Neuronal stem cell (in vitro differentiated cells): ENCODE data around the gene C6orf89.

Experiments
- DNase-seq: peaks from one replicate; pipeline ENCODE4 v3.0.0-alpha.2; 2013; ENCODE audit warnings: low spot score
- H2AFZ ChIP-seq: one replicate; pipeline ENCODE4 v1.6.1; 2013; ENCODE audit warnings: mild to moderate bottlenecking, low read length, inconsistent platforms
- H2AK5ac ChIP-seq: 2 replicates; pipeline ENCODE4 v1.6.1; 2013; ENCODE audit warnings: low read depth, mild to moderate bottlenecking, inconsistent platforms, low read length, moderate library complexity, mixed read lengths
- H2BK120ac ChIP-seq: 2 replicates; pipeline ENCODE4 v1.6.1; 2013; ENCODE audit warnings: low read depth, mild to moderate bottlenecking, inconsistent platforms, low read length, moderate library complexity, mixed read lengths
- H2BK12ac ChIP-seq: one replicate; pipeline ENCODE4 v1.6.1; 2013; ENCODE audit warnings: low read length, inconsistent platforms
- H2BK15ac ChIP-seq: 2 replicates; pipeline ENCODE4 v1.6.1; 2013; ENCODE audit warnings: mild to moderate bottlenecking, low read length, inconsistent platforms, mixed read lengths
- H2BK5ac ChIP-seq: one replicate; pipeline ENCODE4 v1.6.1; 2013; ENCODE audit warnings: inconsistent platforms, mild to moderate bottlenecking, low read length, moderate library complexity
- H3K14ac ChIP-seq: one replicate; pipeline ENCODE4 v1.6.1; 2013; ENCODE audit warnings: low read length, inconsistent platforms
- H3K18ac ChIP-seq: 2 replicates; pipeline ENCODE4 v1.6.1; 2013; ENCODE audit warnings: low read length, inconsistent platforms
- H3K23ac ChIP-seq: 2 replicates; pipeline ENCODE4 v1.6.1; 2013; ENCODE audit warnings: low read depth, mild to moderate bottlenecking, mixed read lengths, low read length, inconsistent platforms; ENCODE audit not compliant: poor library complexity
- H3K27ac ChIP-seq: replicated peaks from 3 replicates; pipeline ENCODE4 v1.5.1; 2013; ENCODE audit warnings: low read length, inconsistent platforms
- H3K27me3 ChIP-seq, 3 experiments: 2 replicates each; pipeline ENCODE4 v1.6.1; 2013; ENCODE audit warnings: low read length in 3 of 3, mild to moderate bottlenecking in 2 of 3, inconsistent platforms in 1 of 3, low read depth in 1 of 3, mixed read lengths in 1 of 3, moderate library complexity in 1 of 3; ENCODE audit not compliant: control insufficient read depth in 3 of 3, insufficient read depth in 3 of 3
- H3K36me3 ChIP-seq, 2 donors: replicated peaks in 1 of 2; 2 replicates each; pipeline ENCODE4 v1.6.1; 2013; ENCODE audit warnings: low read length in 2 of 2; ENCODE audit not compliant: control insufficient read depth in 2 of 2, insufficient read depth in 2 of 2
- H3K4ac ChIP-seq: 2 replicates; pipeline ENCODE4 v1.6.1; 2013; ENCODE audit warnings: inconsistent platforms, mild to moderate bottlenecking, low read length, moderate library complexity
- H3K4me1 ChIP-seq, 2 donors: 1 replicate in 1 of 2; 2 replicates in 1 of 2; pipeline ENCODE4 v1.6.1; 2013; ENCODE audit warnings: low read length in 2 of 2, low read depth in 1 of 2; ENCODE audit not compliant: control insufficient read depth in 2 of 2, insufficient read depth in 1 of 2
- H3K4me2 ChIP-seq: one replicate; pipeline ENCODE4 v1.6.1; 2013; ENCODE audit warnings: mild to moderate bottlenecking, low read length, inconsistent platforms; ENCODE audit not compliant: insufficient read depth, poor library complexity, severe bottlenecking
- H3K4me3 ChIP-seq, 2 donors: 2 replicates each; pipeline ENCODE4 v1.5.1; 2013; ENCODE audit warnings: low read length in 2 of 2, mild to moderate bottlenecking in 2 of 2, inconsistent platforms in 1 of 2, moderate library complexity in 1 of 2
- H3K79me1 ChIP-seq: one replicate; pipeline ENCODE4 v1.6.1; 2013; ENCODE audit warnings: low read depth, mild to moderate bottlenecking, inconsistent platforms, low read length, moderate library complexity
- H3K9ac ChIP-seq: one replicate; pipeline ENCODE4 v1.6.1; 2013; ENCODE audit warnings: mild to moderate bottlenecking, low read depth, low read length, inconsistent platforms; ENCODE audit not compliant: poor library complexity
- H3K9me3 ChIP-seq, 2 donors: replicated peaks in 1 of 2; 2 replicates each; pipeline versions ENCODE3 to v1.6.1; 2013; ENCODE audit warnings: low read length in 2 of 2, mild to moderate bottlenecking in 2 of 2, inconsistent platforms in 1 of 2, low read depth in 1 of 2, mixed read lengths in 1 of 2, moderate library complexity in 1 of 2; ENCODE audit not compliant: control insufficient read depth in 2 of 2, insufficient read depth in 1 of 2
- H4K8ac ChIP-seq: one replicate; pipeline ENCODE4 v1.6.1; 2013; ENCODE audit warnings: low read depth, mild to moderate bottlenecking, inconsistent platforms, low read length, moderate library complexity
- H4K91ac ChIP-seq: one replicate; pipeline ENCODE4 v1.6.1; 2013; ENCODE audit warnings: low read length, low read depth, mild to moderate bottlenecking, inconsistent platforms; ENCODE audit not compliant: poor library complexity
- WGBS, 2 donors: extraction: QIAGEN DNeasy Blood & Tissue Kit; methylation state at CpG; one replicate each; pipeline ENCODE4 v1.1.7; 2013; ENCODE audit warnings: missing lambda C conversion rate in 2 of 2, mixed read lengths in 1 of 2; ENCODE audit not compliant: insufficient read length in 2 of 2, insufficient replicate concordance in 1 of 2; ENCODE audit errors: extremely low coverage in 2 of 2; 5-methylcytosine and 5-hydroxymethylcytosine counted together

C6orf89 gene

DNA sequence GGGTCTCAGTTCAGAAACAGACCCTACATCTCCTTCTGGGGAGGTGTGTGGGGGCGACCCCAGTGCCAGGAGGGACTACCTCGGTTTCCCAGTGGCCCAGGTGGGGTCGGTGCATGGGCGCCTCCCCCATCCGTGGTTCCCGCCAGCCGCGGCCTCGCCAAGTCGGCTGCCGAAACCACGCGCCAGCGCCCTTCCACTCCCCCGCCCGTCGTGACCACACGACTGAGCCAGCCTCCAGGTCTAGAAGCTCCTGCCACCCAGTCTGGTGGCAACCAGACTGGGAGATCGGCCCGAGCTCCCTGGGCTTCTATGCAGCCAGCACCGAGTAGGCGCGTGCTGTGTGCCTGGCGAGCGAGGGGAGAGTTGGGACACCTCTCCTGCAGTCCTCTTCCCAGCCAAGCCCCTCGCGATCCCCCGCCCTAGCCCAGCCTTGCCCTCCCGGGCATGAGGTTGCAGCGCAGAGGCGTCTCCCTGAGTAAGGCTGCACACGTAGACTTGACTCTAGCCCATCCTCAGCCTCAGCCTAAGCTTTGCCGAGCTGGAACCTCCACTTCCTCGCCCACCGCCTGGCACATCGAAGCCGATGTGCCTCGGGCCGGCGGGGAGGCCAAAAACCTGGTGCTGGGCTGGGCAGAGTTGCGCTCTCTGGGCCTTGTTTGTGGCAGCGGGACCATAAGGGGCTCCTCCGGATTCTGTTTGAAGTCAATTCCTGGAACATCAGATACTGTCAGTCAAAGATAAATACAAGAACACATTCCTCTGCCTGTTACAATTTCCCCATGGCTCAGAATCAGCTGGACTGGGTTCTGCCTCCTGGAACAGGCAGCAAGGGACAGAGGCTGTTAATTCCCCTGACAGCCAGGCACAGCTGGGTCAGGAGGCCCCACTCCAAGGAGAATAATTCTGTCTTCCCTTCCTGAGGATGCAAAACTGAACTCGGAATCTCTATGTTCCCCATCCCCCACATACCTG, 45.0 kb upstream of the C6orf89 start:
- no peaks in the 10 kb centered on the region for H3K36me3 ChIP-seq
- H2BK15ac ChIP-seq = peak overlapping the region; percentile 89
- H3K4me1 ChIP-seq = peaks cover 10 to 17% of the 10 kb centered on the region in 2 donors
- peak overlapping the region; percentile 89 for H2AFZ ChIP-seq
- no peak overlapping the region for H2BK12ac ChIP-seq
- H3K4me2 ChIP-seq = peak overlapping the region; percentile 94
- no peak overlapping the region for H3K4ac ChIP-seq
- H3K9ac ChIP-seq = peak overlapping the region; percentile 82
- peak overlapping the region; percentile 42 to 75 for H3K4me3 ChIP-seq
- peak overlapping the region; percentile 86 for H3K14ac ChIP-seq
- H3K9me3 ChIP-seq = no peaks in the 10 kb centered on the region
- H2AK5ac ChIP-seq = no peak overlapping the region
- peak overlapping the region; percentile 76 for H3K23ac ChIP-seq
- peak overlapping the region; percentile 55 for H3K18ac ChIP-seq
- no peaks in the 10 kb centered on the region for H3K79me1 ChIP-seq
- WGBS, 2 donors = no CpG with 5 or more reads among the region's 44 CpGs
- DNase-seq = no peak
- no peak overlapping the region for H2BK120ac ChIP-seq
- H3K27me3 ChIP-seq = peaks cover 19 to 51% (median 47%) of the 10 kb centered on the region in 3 experiments
- no peak overlapping the region for H2BK5ac ChIP-seq
- H3K27ac ChIP-seq = no peak overlapping the region
- H4K91ac ChIP-seq = no peak overlapping the region
- H4K8ac ChIP-seq = no peak overlapping the region

DNA sequence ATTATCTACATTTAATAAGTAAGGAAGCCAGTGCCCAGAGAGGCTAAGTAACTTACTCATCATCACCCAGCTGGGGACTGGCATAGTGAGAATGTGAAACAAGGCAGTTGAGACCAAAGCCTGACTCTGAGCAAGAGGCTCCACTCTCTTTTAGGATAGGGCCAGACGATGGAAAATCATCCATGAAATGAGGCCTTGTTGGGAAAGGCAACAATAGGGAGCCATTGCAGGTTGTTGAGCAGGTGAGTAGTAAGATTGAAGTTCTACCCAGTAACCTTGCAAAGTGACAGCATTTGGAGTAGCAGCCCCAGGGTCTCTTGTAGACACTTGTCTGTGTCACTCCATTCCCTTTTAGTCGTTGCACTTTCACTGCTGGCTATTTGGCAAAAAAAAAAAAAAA, 44.0 kb upstream of the C6orf89 start:
- no peak overlapping the region for H4K8ac ChIP-seq
- no peak overlapping the region for H3K4me3 ChIP-seq
- no peak for DNase-seq
- H3K4ac ChIP-seq = no peak overlapping the region
- H2BK12ac ChIP-seq = no peak overlapping the region
- no peak overlapping the region for H3K4me2 ChIP-seq
- H4K91ac ChIP-seq = no peak overlapping the region
- no CpG with 5 or more reads among the region's 2 CpGs for WGBS, 2 donors
- H3K14ac ChIP-seq = no peak overlapping the region
- peaks cover 10 to 17% of the 10 kb centered on the region in 2 donors for H3K4me1 ChIP-seq
- H3K27me3 ChIP-seq = peaks cover 19 to 44% (median 37%) of the 10 kb centered on the region in 3 experiments
- H2BK15ac ChIP-seq = no peak overlapping the region
- H3K23ac ChIP-seq = no peak overlapping the region
- H2BK120ac ChIP-seq = no peak overlapping the region
- H3K9me3 ChIP-seq = no peaks in the 10 kb centered on the region
- H3K36me3 ChIP-seq = no peaks in the 10 kb centered on the region
- H3K18ac ChIP-seq = no peak overlapping the region
- H3K9ac ChIP-seq = no peak overlapping the region
- H2AFZ ChIP-seq = no peak overlapping the region
- H2BK5ac ChIP-seq = no peak overlapping the region
- no peak overlapping the region for H2AK5ac ChIP-seq
- no peak overlapping the region for H3K27ac ChIP-seq
- no peaks in the 10 kb centered on the region for H3K79me1 ChIP-seq

DNA sequence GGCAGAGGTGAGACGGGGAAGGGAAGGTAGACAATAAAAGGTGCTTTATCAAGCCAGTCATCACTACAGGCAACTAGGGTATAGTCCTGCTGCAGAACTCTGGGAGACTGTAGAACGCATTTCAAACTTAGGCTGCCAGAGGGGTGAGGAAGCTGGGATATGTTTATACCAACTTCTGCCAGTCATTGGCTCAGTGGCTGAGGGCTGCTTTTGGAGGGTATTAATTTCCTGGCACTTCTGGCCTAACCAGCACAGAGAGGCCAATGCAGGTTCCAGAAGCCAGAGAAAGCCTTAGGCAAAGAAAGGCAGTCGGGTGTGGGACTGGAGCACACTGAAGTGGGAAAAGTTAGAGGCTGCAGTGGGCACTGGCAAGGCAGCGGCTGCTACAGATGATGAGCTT, 42.6 kb upstream of the C6orf89 start:
- H3K4ac ChIP-seq = no peak overlapping the region
- WGBS, 2 donors = no CpG with 5 or more reads among the region's 4 CpGs
- H3K9me3 ChIP-seq = no peaks in the 10 kb centered on the region
- no peak overlapping the region for H2BK120ac ChIP-seq
- H3K27ac ChIP-seq = no peak overlapping the region
- peak overlapping the region; percentile 3 for H3K23ac ChIP-seq
- H4K8ac ChIP-seq = no peak overlapping the region
- no peak overlapping the region for H2BK5ac ChIP-seq
- H3K27me3 ChIP-seq = peaks cover 16 to 31% (median 22%) of the 10 kb centered on the region in 3 experiments
- H2AK5ac ChIP-seq = peak overlapping the region; percentile 66
- no peak overlapping the region for H3K9ac ChIP-seq
- no peak overlapping the region for H3K4me2 ChIP-seq
- H2AFZ ChIP-seq = no peak overlapping the region
- no peak overlapping the region for H2BK12ac ChIP-seq
- H3K36me3 ChIP-seq = no peaks in the 10 kb centered on the region
- H3K18ac ChIP-seq = peak overlapping the region; percentile 19
- peak overlapping the region; percentile 54 for H2BK15ac ChIP-seq
- no peak overlapping the region for H4K91ac ChIP-seq
- peaks cover 14 to 17% of the 10 kb centered on the region in 2 donors for H3K4me1 ChIP-seq
- no peaks in the 10 kb centered on the region for H3K79me1 ChIP-seq
- H3K4me3 ChIP-seq = no peak overlapping the region
- no peak overlapping the region for H3K14ac ChIP-seq
- DNase-seq = no peak
